WTC11 (cell line): ENCODE results near the gene TMEM263. TPM values are rescaled to one million over a fixed set of nuclear protein-coding genes. Genes with fewer than 3 reads are reported as not detected.

Source experiments
- ATAC-seq: fragments of 200-7000 bp; cut with Tn5 transposase; 2 replicates; pipeline ENCODE4 v1.10.0; 2021; ENCODE audit warnings: mild to moderate bottlenecking, moderate library complexity
- CTCF ChIA-PET: fragments of 300-600 bp; sonication (Branson Sonifier 250); formaldehyde crosslinking; loops from one replicate; lab custom pipeline; 2021; ENCODE audit warnings: antibody characterized with exemption; lab: Charles Lee
- POLR2A ChIA-PET: fragments of 350-600 bp; sonication (Branson Sonifier 250); formaldehyde crosslinking; loops from one replicate; lab custom pipeline; 2021; ENCODE audit warnings: antibody characterized with exemption; lab: Charles Lee
- DNase-seq: peaks from one replicate; pipeline ENCODE4 v3.0.0; 2021; ENCODE audit warnings: low spot score
- H3K27ac Mint-ChIP-seq: 2 replicates; pipeline ENCODE4 v1.8.0; 2021; ENCODE audit warnings: mixed read lengths
- H3K27me3 Mint-ChIP-seq: 2 replicates; pipeline ENCODE4 v1.8.0; 2021; ENCODE audit warnings: low read depth, mild to moderate bottlenecking, moderate library complexity, mixed read lengths
- H3K36me3 Mint-ChIP-seq: 2 replicates; pipeline ENCODE4 v1.8.0; 2021; ENCODE audit warnings: mixed read lengths
- H3K4me1 Mint-ChIP-seq: 2 replicates; pipeline ENCODE4 v1.8.0; 2022; ENCODE audit warnings: mixed read lengths
- H3K4me3 Mint-ChIP-seq: 2 replicates; pipeline ENCODE4 v1.8.0; 2021; ENCODE audit warnings: mild to moderate bottlenecking, moderate library complexity, mixed read lengths
- H3K9me3 Mint-ChIP-seq: 2 replicates; pipeline ENCODE4 v1.8.0; 2021; ENCODE audit warnings: mixed read lengths
- ATF2 ChIP-seq: sonication (generic); formaldehyde crosslinking; IDR thresholded peaks from 2 replicates; pipeline ENCODE4 v1.8.1; 2022; ENCODE audit warnings: low read depth, missing genetic modification reagents, borderline replicate concordance
- ATF6 ChIP-seq: sonication (generic); formaldehyde crosslinking; IDR thresholded peaks from 2 replicates; pipeline ENCODE4 v1.8.1; 2023; ENCODE audit warnings: mild to moderate bottlenecking, missing genetic modification reagents
- E2F5 ChIP-seq: sonication (generic); formaldehyde crosslinking; IDR thresholded peaks from 2 replicates; pipeline ENCODE4 v1.8.1; 2022; ENCODE audit warnings: mild to moderate bottlenecking, moderate library complexity, missing genetic modification reagents
- EMX1 ChIP-seq: fragments of 250-450 bp; sonication (Bioruptor Pico); IDR thresholded peaks from 2 replicates; pipeline ENCODE4 v1.8.0; 2021; ENCODE audit warnings: mild to moderate bottlenecking
- ESRRA ChIP-seq: sonication (generic); formaldehyde crosslinking; IDR thresholded peaks from 2 replicates; pipeline ENCODE4 v1.8.1; 2022; ENCODE audit warnings: mild to moderate bottlenecking, missing genetic modification reagents, borderline replicate concordance
- ETV6 ChIP-seq: sonication (generic); formaldehyde crosslinking; IDR thresholded peaks from 2 replicates; pipeline ENCODE4 v1.8.1; 2022; ENCODE audit warnings: mild to moderate bottlenecking, missing genetic modification reagents
- GRHL2 ChIP-seq: fragments of 250-450 bp; sonication (Bioruptor Pico); IDR thresholded peaks from 2 replicates; pipeline ENCODE4 v1.8.0; 2022; ENCODE audit warnings: mild to moderate bottlenecking, moderate library complexity; ENCODE audit not compliant: insufficient replicate concordance, severe bottlenecking
- GTF2I ChIP-seq: fragments of 250-450 bp; sonication (Bioruptor Pico); conservative IDR thresholded peaks from 2 replicates; pipeline ENCODE4 v1.4.0; 2021; ENCODE audit warnings: mild to moderate bottlenecking
- KAT7 ChIP-seq: sonication (generic); formaldehyde crosslinking; IDR thresholded peaks from 2 replicates; pipeline ENCODE4 v1.8.1; 2023; ENCODE audit warnings: missing genetic modification reagents, mild to moderate bottlenecking, borderline replicate concordance
- MXD4 ChIP-seq: fragments of 250-450 bp; sonication (Bioruptor Pico); IDR thresholded peaks from 2 replicates; pipeline ENCODE4 v1.8.0; 2021; ENCODE audit warnings: mild to moderate bottlenecking, moderate library complexity, borderline replicate concordance
- NR1H2 ChIP-seq: sonication (generic); formaldehyde crosslinking; IDR thresholded peaks from 2 replicates; pipeline ENCODE4 v1.9.0; 2021; ENCODE audit warnings: mild to moderate bottlenecking, moderate library complexity, missing genetic modification reagents
- SMAD4 ChIP-seq: sonication (generic); formaldehyde crosslinking; IDR thresholded peaks from 2 replicates; pipeline ENCODE4 v1.8.0; 2022; ENCODE audit warnings: mild to moderate bottlenecking, missing genetic modification reagents
- USF2 ChIP-seq: sonication (generic); formaldehyde crosslinking; IDR thresholded peaks from 2 replicates; pipeline ENCODE4 v1.8.1; 2023; ENCODE audit warnings: mild to moderate bottlenecking, missing genetic modification reagents, moderate library complexity
- ZBTB43 ChIP-seq: sonication (generic); formaldehyde crosslinking; IDR thresholded peaks from 2 replicates; pipeline ENCODE4 v1.8.1; 2023; ENCODE audit warnings: mild to moderate bottlenecking, missing genetic modification reagents
- ZNF232 ChIP-seq: sonication (generic); formaldehyde crosslinking; IDR thresholded peaks from 2 replicates; pipeline ENCODE4 v1.8.0; 2022; ENCODE audit warnings: mild to moderate bottlenecking, missing genetic modification reagents
- ZNF281 ChIP-seq: sonication (generic); formaldehyde crosslinking; IDR thresholded peaks from 2 replicates; pipeline ENCODE4 v1.8.0; 2023; ENCODE audit warnings: mild to moderate bottlenecking, missing genetic modification reagents
- ZNF671 ChIP-seq: fragments of 250-450 bp; sonication (Bioruptor Pico); IDR thresholded peaks from 2 replicates; pipeline ENCODE4 v1.8.0; 2021; ENCODE audit warnings: mild to moderate bottlenecking
- total RNA-seq: library from RNA; stranded (reverse); gene quantifications from 3 replicates; pipeline ENCODE4 v1.2.3, GENCODE V29; 2021

Gene TMEM263
- total RNA-seq, 1 experiment from 2014 or later: 18.0 TPM

- TF ChIP-seq ZNF281: 0 out of 2 replicates have a peak, but pooled peaks have one; percentile 10
Measured at GRCh38 chr12:106955377-106956047, at the start of gene TMEM263 (continued).

- POLR2A ChIA-PET: no interaction called here
- ATAC-seq: no peak
- H3K27me3 Mint-ChIP-seq: peaks cover 28% of the 10 kb centered on the region
Measured at GRCh38 chr12:106906715-106907114, 49.0 kb upstream of the TMEM263 start.

GRCh38 chr12:106907411-106907810 lies 48.3 kb upstream of the TMEM263 start:
- ATAC-seq (no peak), DNase-seq (no peak)
- Mint-ChIP-seq H3K9me3 (peaks cover 6% of the 10 kb centered on the region), H3K27ac (no peak overlapping the region), H3K36me3 (no peaks in the 10 kb centered on the region), H3K4me3 (no peak overlapping the region), H3K4me1 (peaks cover 3% of the 10 kb centered on the region), H3K27me3 (peaks cover 21% of the 10 kb centered on the region)
- no peak for TF ChIP-seq E2F5 (CRISPR knock-in tag)
- no peak for TF ChIP-seq NR1H2 (CRISPR knock-in tag)
- peak; percentile 51; the same call in 1 of the 2 replicates for TF ChIP-seq GTF2I (CRISPR knock-in tag)
- TF ChIP-seq EMX1 (CRISPR knock-in tag): no peak
- no peak for TF ChIP-seq ZNF671 (CRISPR knock-in tag)
- no peak for TF ChIP-seq KAT7 (CRISPR knock-in tag)
- no peak for TF ChIP-seq ETV6
- no peak for TF ChIP-seq ATF6
- ChIA-PET POLR2A (no interaction called here), CTCF (interaction anchor here (0.7 to 5.7 kb wide), 5 partner anchors 9 to 549 kb away, joined by 3 to 53 read pairs (median 3); partner anchors contain the start of genes POLR3B and TMEM263)

More at GRCh38 chr12:106906715-106907114, 49.0 kb upstream of the TMEM263 start:
- Mint-ChIP-seq H3K27ac (no peak overlapping the region), H3K4me1 (peaks cover 3% of the 10 kb centered on the region), H3K36me3 (no peaks in the 10 kb centered on the region), H3K9me3 (peaks cover 6% of the 10 kb centered on the region), H3K4me3 (no peak overlapping the region)
- CTCF ChIA-PET: interaction anchor here (0.6 to 5.7 kb wide), 4 partner anchors 8 to 132 kb away, joined by 3 to 53 read pairs (median 3); partner anchors contain the start of gene RIC8B
- TF ChIP-seq ATF2: no peak
- no peak for DNase-seq

GRCh38 chr12:106907846-106908245 lies 47.9 kb upstream of the TMEM263 start:
- no peak for ATAC-seq
- DNase-seq: no peak
- TF ChIP-seq ZBTB43 (CRISPR knock-in tag): no peak
- no peak for TF ChIP-seq SMAD4 (CRISPR knock-in tag)
- no peak for TF ChIP-seq KAT7 (CRISPR knock-in tag)
- TF ChIP-seq USF2 (CRISPR knock-in tag): no peak
- TF ChIP-seq GRHL2 (CRISPR knock-in tag): no peak
- TF ChIP-seq ATF2: no peak
- TF ChIP-seq MXD4 (CRISPR knock-in tag): no peak
- TF ChIP-seq ESRRA: no peak
- no peak for TF ChIP-seq ZNF232 (CRISPR knock-in tag)

More at GRCh38 chr12:106907846-106908245, 47.9 kb upstream of the TMEM263 start:
- no peaks in the 10 kb centered on the region for H3K36me3 Mint-ChIP-seq
- peaks cover 16% of the 10 kb centered on the region for H3K27me3 Mint-ChIP-seq
- peaks cover 3% of the 10 kb centered on the region for H3K4me1 Mint-ChIP-seq
- H3K27ac Mint-ChIP-seq: no peak overlapping the region
- H3K9me3 Mint-ChIP-seq: peaks cover 6% of the 10 kb centered on the region
- POLR2A ChIA-PET: no interaction called here
- CTCF ChIA-PET: interaction anchor here (1.1 to 5.7 kb wide), 3 partner anchors 11 to 550 kb away, joined by 3 to 53 read pairs (median 4); partner anchors contain the start of genes POLR3B and TMEM263
- H3K4me3 Mint-ChIP-seq: no peak overlapping the region
